ENCODE data around the gene TMPRSS4.

DNA sequence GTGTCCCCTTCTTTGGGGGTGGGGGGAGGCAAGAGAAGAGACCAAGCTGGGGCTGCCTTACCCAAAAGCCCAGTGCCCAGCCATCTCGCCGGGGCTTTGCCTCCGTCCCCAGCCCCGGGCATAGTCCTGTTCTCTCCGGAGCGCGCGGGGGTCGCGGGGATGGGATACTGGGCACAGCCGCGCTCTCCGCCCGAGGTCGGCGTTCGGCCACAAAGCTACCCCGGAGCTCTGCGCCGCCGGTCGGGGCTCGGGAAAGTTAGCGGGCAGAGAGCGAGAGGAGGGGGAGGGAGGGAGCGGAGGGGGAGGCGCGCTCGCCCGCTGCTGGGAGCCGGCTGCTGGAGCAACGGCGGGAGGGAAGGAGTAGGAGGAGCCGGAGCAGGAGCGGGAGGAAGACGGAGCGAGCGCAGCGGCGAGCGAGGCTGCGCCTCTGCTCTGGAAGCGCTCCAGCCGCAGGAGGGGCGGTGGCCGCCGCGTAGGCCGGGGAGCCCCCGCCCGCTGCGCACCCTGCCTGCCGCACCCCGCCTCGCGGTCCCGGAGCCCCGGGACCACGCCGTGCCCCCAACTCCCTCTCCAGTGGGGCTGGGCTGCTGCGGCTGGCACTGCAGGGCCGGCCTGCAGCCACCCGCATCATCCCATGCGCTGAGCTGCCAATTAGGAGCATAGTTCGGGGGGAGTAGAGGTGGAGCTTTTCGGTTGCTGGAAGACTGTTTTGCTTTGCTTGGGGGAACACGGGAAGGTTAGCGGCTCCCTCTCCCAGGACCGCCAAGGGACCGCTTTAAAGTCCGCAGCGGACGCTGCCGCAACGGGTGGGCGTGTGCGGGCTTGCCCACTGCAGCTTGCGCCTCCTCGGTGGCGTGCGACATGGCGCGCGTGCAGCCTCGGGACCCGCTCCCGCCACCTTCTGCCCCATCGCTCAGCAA lies 75.9 kb downstream of the TMPRSS4 start, which contains the start of gene SCN4B:
- TF ChIP-seq, protein P1, sequence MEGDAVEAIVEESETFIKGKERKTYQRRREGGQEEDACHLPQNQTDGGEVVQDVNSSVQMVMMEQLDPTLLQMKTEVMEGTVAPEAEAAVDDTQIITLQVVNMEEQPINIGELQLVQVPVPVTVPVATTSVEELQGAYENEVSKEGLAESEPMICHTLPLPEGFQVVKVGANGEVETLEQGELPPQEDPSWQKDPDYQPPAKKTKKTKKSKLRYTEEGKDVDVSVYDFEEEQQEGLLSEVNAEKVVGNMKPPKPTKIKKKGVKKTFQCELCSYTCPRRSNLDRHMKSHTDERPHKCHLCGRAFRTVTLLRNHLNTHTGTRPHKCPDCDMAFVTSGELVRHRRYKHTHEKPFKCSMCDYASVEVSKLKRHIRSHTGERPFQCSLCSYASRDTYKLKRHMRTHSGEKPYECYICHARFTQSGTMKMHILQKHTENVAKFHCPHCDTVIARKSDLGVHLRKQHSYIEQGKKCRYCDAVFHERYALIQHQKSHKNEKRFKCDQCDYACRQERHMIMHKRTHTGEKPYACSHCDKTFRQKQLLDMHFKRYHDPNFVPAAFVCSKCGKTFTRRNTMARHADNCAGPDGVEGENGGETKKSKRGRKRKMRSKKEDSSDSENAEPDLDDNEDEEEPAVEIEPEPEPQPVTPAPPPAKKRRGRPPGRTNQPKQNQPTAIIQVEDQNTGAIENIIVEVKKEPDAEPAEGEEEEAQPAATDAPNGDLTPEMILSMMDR (IDR thresholded peaks at IDR 0.05; ENCODE audit: low read length), result no peak
- no peak for TF ChIP-seq EZH2 (IDR thresholded peaks at IDR 0.05; ENCODE audit: borderline replicate concordance, low read length)
